ENCODE measurements around the gene IRX6.
A peak's percentile ranks its signal among the peaks of the same experiment; 100 is the strongest.

IRX6 gene

DNA sequence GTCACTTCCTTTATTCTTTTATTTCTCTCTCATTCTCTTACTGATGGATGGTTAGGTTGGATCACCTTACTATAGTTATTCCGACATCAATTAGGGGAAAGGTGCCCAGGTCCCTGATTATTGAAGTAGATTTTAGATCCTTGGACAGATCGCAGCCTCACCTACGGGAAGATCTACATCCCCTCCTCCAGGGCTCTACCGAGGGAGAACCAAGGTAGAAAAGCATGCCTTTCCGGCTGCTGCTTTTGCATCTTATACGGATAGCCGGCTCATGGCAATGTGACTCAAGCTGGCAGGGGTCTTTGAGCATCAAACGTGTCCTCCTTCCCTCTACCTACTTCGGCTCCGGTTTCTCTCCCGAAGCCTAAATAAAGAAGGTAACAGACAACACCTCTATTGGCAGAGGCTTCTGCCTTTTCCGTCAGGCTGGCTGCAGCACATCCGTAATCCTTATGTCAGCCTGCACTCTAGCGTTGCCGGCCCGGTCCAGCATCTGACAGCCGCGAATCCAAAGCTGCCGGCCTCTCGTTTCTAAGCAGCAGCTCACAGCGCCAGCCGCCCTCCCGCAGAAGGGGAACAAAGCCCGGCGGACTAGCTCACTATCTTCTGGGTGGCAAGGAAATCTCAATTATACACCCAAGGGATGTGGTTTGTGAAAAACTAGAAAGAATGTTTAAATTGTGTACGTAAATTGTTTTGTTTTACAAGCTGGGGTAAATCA, 46.9 kb downstream of the IRX6 start:
- DNase-seq (ENCODE audit: low spot score in 2 of 2) (no peak), ATAC-seq (peak; percentile 24)
- H3K9me3 Mint-ChIP-seq: no peaks in the 10 kb centered on the region
- no peaks in the 10 kb centered on the region for H3K36me3 Mint-ChIP-seq
- no peak overlapping the region for H3K4me3 Mint-ChIP-seq
- H3K4me1 Mint-ChIP-seq: peaks cover 7% of the 10 kb centered on the region
- H3K27ac Mint-ChIP-seq: no peak overlapping the region

- H3K4me1 Mint-ChIP-seq: peaks cover 7% of the 10 kb centered on the region
- no peaks in the 10 kb centered on the region for H3K36me3 Mint-ChIP-seq
- DNase-seq (ENCODE audit: low spot score in 2 of 2) (no peak), ATAC-seq (no peak)
- H3K27ac Mint-ChIP-seq: no peak overlapping the region
- no peaks in the 10 kb centered on the region for H3K9me3 Mint-ChIP-seq
- no peak overlapping the region for H3K4me3 Mint-ChIP-seq
These were observed 48.9 kb downstream of the IRX6 start for GRCh38 chr16:55372792-55373488.

- Mint-ChIP-seq H3K27ac (no peak overlapping the region), H3K4me1 (peaks cover 7% of the 10 kb centered on the region), H3K9me3 (no peaks in the 10 kb centered on the region), H3K4me3 (no peak overlapping the region), H3K36me3 (no peaks in the 10 kb centered on the region)
- DNase-seq (ENCODE audit: low spot score in 2 of 2) (no peak), ATAC-seq (no peak)
These were observed 49.5 kb downstream of the IRX6 start for GRCh38 chr16:55373489-55373832.

DNA sequence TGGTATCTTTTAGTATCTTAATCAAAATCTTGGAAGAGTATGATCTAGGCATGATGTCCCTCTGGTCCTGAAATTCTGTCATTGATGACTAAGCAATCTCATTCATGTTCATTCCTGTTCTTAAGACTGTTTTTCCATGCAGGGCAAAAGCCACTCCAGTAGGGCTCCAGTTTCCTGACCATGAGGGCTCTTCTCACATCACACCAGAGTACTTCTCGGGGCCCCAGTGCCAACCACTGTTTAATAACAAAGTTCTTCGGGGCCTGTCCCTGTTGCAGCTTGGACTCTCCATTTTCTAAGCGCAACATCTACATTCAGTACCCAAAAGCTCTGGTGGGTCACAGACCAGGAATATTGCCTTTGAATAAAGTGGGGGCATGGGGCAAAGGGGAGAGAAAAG, 52.0 kb downstream of the IRX6 start:
- Mint-ChIP-seq H3K4me3 (no peak overlapping the region), H3K27ac (no peak overlapping the region), H3K9me3 (no peaks in the 10 kb centered on the region), H3K4me1 (peaks cover under 1% of the 10 kb centered on the region), H3K36me3 (no peaks in the 10 kb centered on the region)
- DNase-seq (ENCODE audit: low spot score in 2 of 2): no peak
- no peak for ATAC-seq

- Mint-ChIP-seq H3K36me3 (no peaks in the 10 kb centered on the region), H3K4me3 (no peak overlapping the region), H3K27ac (no peak overlapping the region), H3K4me1 (no peaks in the 10 kb centered on the region), H3K9me3 (no peaks in the 10 kb centered on the region)
- DNase-seq (ENCODE audit: low spot score in 2 of 2) (no peak), ATAC-seq (no peak)
These were observed 52.7 kb downstream of the IRX6 start for GRCh38 chr16:55376567-55377167.

- no peaks in the 10 kb centered on the region for H3K36me3 Mint-ChIP-seq
- no peak for DNase-seq (ENCODE audit: low spot score in 2 of 2)
- H3K27ac Mint-ChIP-seq: no peak overlapping the region
- no peaks in the 10 kb centered on the region for H3K9me3 Mint-ChIP-seq
- no peaks in the 10 kb centered on the region for H3K4me1 Mint-ChIP-seq
- no peak for ATAC-seq
- no peak overlapping the region for H3K4me3 Mint-ChIP-seq
These were observed 53.8 kb downstream of the IRX6 start for GRCh38 chr16:55377840-55378239.

DNA sequence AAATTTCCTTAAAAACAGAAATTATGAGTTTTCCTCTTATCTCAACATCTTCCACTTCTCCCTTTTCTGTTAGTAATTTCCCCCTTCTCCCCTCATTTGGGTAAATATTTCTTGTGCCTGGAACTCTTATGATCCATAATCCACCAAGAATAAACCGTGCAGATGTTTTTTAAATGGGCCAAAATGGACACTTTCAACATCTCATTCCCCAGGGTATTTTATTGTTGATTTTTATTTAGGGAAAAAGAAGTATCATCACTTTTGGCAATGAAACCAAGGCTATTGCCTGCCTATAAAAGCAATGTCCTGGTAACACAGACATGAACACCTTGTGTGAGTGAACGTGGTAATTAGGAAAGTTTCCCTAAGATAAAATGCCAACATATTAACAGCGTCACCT, 54.6 kb downstream of the IRX6 start:
- no peaks in the 10 kb centered on the region for H3K4me1 Mint-ChIP-seq
- no peaks in the 10 kb centered on the region for H3K36me3 Mint-ChIP-seq
- no peak overlapping the region for H3K4me3 Mint-ChIP-seq
- no peaks in the 10 kb centered on the region for H3K9me3 Mint-ChIP-seq
- no peak for DNase-seq (ENCODE audit: low spot score in 2 of 2)
- no peak overlapping the region for H3K27ac Mint-ChIP-seq
- no peak for ATAC-seq

DNA sequence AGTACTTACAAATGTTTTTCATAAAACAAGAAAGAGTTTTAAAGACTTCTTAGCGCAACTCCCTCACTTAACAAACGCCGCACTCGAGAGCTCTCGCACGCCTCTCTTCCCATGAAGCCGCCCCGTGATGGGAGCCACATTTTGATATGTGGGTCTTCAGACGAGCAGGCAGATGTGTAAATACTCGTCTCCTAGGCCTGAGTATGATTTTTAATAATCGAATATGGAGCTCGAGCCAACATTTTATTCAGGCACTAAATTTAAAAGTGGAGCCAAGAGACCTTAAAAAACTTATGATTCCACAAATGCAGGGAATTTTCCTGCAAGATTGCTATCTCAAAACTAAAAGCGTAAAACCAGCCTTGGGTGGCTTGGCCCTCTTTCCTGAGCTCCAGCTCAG, 55.4 kb downstream of the IRX6 start:
- no peaks in the 10 kb centered on the region for H3K9me3 Mint-ChIP-seq
- H3K36me3 Mint-ChIP-seq: no peaks in the 10 kb centered on the region
- no peak overlapping the region for H3K4me3 Mint-ChIP-seq
- no peak overlapping the region for H3K27ac Mint-ChIP-seq
- DNase-seq (ENCODE audit: low spot score in 2 of 2): no peak
- ATAC-seq: no peak
- no peaks in the 10 kb centered on the region for H3K4me1 Mint-ChIP-seq

GRCh38 chr16:55379876-55380390, 55.9 kb downstream of the IRX6 start:
- H3K4me3 Mint-ChIP-seq: no peak overlapping the region
- no peak for DNase-seq (ENCODE audit: low spot score in 2 of 2)
- no peak overlapping the region for H3K27ac Mint-ChIP-seq
- ATAC-seq: no peak
- no peaks in the 10 kb centered on the region for H3K36me3 Mint-ChIP-seq
- H3K9me3 Mint-ChIP-seq: no peaks in the 10 kb centered on the region
- H3K4me1 Mint-ChIP-seq: no peaks in the 10 kb centered on the region
